Stimulated activated CD4-positive, alpha-beta T cell treated with anti-CD3 and anti-CD28 coated beads, TNF-alpha, amount 100 ng/mL, for 1 hour (primary cell): Measurements from ENCODE around the gene UNC5A.

Source experiments
- DNase-seq, 3 donors: peaks; one replicate each; pipeline ENCODE4 v3.0.0-alpha.2; 2020; ENCODE audit warnings: low read depth in 3 of 3, low spot score in 1 of 3

The UNC5A gene

GRCh38 chr5:176781638-176782570 is 28.5 kb upstream of the UNC5A start:
- no peak for DNase-seq

- no peak for DNase-seq
Measured at GRCh38 chr5:176784218-176785165, 25.9 kb upstream of the UNC5A start.

- DNase-seq: no peak
Measured at GRCh38 chr5:176785184-176786145, 24.9 kb upstream of the UNC5A start.

GRCh38 chr5:176787676-176788075 is 22.7 kb upstream of the UNC5A start:
- no peak for DNase-seq

- no peak for DNase-seq
Measured at GRCh38 chr5:176788091-176788490, 22.3 kb upstream of the UNC5A start.

- no peak for DNase-seq
Measured at GRCh38 chr5:176788941-176789872, 21.2 kb upstream of the UNC5A start.

GRCh38 chr5:176789873-176790615 is 20.3 kb upstream of the UNC5A start:
- DNase-seq: no peak

GRCh38 chr5:176790941-176791340 is 19.4 kb upstream of the UNC5A start:
- DNase-seq: no peak

GRCh38 chr5:176792655-176793342 is 17.6 kb upstream of the UNC5A start:
- no peak for DNase-seq

- DNase-seq: no peak
Measured at GRCh38 chr5:176793343-176793699, 17.0 kb upstream of the UNC5A start.

- no peak for DNase-seq
Measured at GRCh38 chr5:176793736-176794135, 16.6 kb upstream of the UNC5A start.

GRCh38 chr5:176794509-176794908 is 15.8 kb upstream of the UNC5A start:
- DNase-seq: no peak

- no peak for DNase-seq
Measured at GRCh38 chr5:176796411-176796810, 13.9 kb upstream of the UNC5A start.

- no peak for DNase-seq
Measured at GRCh38 chr5:176796970-176797369, 13.4 kb upstream of the UNC5A start.

- no peak for DNase-seq
Measured at GRCh38 chr5:176797456-176798050, 12.8 kb upstream of the UNC5A start.

GRCh38 chr5:176798086-176798876 is 12.1 kb upstream of the UNC5A start:
- no peak for DNase-seq

GRCh38 chr5:176798949-176799348 is 11.4 kb upstream of the UNC5A start:
- DNase-seq: no peak
